Fibroblast of mammary gland (primary cell): ENCODE measurements around the gene SH3BP4.

Experiments used
- DNase-seq: peaks from one replicate; pipeline ENCODE4 v3.0.0-alpha.2; 2010; ENCODE audit warnings: low read depth
- H3K4me3 ChIP-seq: 2 replicates; pipeline ENCODE4 v1.5.1; 2011; ENCODE audit warnings: low read depth, mild to moderate bottlenecking, low read length, moderate library complexity; ENCODE audit not compliant: control insufficient read depth
- TF ChIP-seq, protein P1 (sequence below): conservative IDR thresholded peaks from 2 replicates; pipeline ENCODE4 v1.5.1; 2011; ENCODE audit warnings: low read depth, low read length, inconsistent platforms; ENCODE audit not compliant: control insufficient read depth, insufficient read depth

The SH3BP4 gene

DNA sequence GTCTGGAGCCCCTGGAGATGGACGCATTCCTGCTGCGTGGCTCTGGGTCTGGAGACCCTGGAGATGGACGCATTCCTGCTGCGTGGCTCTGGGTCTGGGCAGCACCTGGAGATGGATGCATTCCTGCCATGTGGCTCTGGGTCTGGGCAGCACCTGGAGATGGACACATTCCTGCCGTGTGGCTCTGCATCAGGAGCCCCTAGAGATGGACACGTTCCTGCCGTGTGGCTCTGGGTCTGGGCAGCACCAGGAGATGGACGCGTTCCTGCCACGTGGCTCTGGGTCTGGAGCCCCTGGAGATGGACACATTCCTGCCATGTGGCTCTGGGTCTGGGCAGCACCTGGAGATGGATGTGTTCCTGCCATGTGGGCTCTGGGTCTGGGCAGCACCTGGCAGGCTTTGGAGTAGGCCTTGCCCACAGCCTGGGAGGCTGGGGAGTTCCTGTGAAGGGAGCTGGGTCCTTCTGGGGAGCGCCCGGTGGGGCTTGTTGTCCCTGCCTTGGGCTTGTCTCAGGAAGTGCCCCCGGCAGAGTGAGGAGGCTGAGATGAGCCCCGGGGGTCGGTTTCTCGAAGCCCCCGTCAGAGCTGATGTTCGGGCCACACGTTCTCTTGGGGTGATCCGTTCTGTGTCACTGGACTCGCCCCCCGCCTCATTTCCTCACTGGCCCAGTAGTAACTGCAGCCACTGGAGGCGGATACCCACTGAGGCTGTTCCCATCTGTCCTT, 41.0 kb downstream of the SH3BP4 start:
- no peak for DNase-seq
- TF ChIP-seq, protein P1, sequence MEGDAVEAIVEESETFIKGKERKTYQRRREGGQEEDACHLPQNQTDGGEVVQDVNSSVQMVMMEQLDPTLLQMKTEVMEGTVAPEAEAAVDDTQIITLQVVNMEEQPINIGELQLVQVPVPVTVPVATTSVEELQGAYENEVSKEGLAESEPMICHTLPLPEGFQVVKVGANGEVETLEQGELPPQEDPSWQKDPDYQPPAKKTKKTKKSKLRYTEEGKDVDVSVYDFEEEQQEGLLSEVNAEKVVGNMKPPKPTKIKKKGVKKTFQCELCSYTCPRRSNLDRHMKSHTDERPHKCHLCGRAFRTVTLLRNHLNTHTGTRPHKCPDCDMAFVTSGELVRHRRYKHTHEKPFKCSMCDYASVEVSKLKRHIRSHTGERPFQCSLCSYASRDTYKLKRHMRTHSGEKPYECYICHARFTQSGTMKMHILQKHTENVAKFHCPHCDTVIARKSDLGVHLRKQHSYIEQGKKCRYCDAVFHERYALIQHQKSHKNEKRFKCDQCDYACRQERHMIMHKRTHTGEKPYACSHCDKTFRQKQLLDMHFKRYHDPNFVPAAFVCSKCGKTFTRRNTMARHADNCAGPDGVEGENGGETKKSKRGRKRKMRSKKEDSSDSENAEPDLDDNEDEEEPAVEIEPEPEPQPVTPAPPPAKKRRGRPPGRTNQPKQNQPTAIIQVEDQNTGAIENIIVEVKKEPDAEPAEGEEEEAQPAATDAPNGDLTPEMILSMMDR = no peak
- H3K4me3 ChIP-seq = no peak overlapping the region

DNA sequence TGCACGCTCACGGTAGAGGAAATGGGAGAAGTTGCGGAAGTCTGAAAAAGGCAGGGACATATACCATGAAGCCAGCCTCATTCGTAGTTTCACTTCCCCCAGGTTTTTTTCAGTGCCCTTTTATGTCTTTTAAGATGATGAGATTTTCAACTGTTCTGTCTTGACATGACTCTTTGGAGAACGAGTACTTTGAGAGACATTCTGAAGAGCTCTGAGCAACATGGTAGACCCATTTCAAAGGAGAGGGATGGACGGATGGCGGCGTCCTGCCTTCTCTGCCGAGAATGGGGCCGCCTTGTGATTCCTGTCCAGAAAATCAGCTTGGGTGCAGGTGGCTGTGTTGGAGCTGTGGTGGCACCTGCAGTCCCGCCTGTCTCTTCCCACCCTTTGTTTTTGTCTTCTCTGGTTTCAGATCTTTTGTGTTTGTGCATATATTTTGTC, 41.7 kb downstream of the SH3BP4 start:
- TF ChIP-seq, protein P1 = no peak
- no peak overlapping the region for H3K4me3 ChIP-seq
- no peak for DNase-seq

DNA sequence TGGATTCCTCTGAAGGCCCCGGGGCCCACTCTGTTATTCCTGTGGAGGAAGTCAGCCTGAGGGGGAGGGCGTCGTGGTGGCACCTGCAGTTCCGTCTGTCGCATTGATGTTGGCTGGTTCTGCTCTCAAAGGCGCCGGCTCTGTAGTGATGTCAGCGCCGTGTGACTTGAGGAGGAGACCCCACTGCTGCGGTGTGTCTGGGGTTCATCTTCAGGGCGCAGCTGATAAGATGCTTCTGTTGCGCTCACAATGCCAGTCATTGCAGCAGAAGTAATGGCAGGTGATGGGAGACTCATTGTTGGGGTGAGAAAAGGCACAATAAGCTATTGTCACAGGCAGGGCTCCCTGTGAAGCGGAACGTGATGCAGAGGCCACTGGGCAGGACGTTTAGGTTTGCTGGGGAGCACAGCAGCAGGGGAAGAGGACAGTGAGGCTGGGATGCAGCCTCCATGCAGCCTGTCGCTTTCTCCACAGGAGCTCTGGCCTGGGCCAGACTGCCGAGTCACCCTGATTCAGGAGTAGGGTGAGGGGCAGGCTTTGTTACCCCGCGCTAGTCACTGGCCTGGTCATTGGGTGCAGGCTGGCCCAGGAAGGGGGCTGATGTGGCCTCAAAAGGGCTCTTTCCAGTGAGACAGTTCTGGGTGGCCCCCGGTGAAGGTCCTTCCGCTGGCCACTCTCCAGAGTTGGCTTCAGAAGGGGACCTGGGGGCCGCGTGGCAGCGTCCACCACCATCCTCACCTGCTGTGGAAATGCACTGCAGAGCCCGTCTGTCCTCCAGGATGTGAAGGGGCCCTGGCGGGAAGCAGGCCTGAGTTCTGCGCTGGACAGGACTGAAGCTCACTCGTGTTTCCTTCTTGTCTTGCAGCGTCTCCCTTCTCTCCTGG, 42.9 kb downstream of the SH3BP4 start:
- H3K4me3 ChIP-seq = no peak overlapping the region
- TF ChIP-seq, protein P1 = no peak
- DNase-seq = no peak

DNA sequence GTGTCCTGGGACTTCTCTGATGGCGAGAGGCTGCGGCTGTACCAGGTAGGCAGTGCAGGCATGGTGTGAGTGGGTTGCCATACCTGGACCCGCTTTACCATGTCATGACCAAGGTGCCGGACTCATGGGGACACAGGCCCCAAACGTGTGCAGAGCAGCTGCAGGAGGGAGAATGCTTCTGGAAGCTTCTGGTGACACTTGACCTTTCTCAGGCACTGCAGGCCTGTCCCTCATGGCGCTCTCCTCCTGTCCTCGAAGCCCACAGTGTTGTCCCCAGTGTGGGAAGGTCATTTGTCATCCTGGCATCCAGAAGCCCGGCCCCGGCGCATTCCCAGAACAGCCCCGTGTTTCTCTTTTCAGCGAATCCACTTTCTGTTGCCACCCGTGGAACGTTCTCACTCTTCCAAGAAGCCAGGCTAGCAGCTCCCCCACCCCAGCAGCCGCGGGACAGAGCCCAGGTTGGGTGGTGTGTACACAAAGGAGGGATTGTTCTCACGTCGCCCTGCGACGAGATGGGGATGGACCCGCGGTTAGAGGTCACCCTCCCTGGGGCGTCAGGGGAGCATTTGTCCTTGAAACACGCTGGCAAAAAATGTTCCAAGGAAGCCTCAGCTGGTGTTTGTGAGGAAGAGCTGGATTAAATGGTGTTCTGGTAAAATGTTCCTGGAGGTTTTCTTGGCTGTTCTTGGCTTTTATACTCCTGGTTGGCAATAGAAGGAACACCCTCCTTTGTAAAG, 43.7 kb downstream of the SH3BP4 start:
- TF ChIP-seq, protein P1 = no peak
- H3K4me3 ChIP-seq = no peak overlapping the region
- DNase-seq = no peak

DNA sequence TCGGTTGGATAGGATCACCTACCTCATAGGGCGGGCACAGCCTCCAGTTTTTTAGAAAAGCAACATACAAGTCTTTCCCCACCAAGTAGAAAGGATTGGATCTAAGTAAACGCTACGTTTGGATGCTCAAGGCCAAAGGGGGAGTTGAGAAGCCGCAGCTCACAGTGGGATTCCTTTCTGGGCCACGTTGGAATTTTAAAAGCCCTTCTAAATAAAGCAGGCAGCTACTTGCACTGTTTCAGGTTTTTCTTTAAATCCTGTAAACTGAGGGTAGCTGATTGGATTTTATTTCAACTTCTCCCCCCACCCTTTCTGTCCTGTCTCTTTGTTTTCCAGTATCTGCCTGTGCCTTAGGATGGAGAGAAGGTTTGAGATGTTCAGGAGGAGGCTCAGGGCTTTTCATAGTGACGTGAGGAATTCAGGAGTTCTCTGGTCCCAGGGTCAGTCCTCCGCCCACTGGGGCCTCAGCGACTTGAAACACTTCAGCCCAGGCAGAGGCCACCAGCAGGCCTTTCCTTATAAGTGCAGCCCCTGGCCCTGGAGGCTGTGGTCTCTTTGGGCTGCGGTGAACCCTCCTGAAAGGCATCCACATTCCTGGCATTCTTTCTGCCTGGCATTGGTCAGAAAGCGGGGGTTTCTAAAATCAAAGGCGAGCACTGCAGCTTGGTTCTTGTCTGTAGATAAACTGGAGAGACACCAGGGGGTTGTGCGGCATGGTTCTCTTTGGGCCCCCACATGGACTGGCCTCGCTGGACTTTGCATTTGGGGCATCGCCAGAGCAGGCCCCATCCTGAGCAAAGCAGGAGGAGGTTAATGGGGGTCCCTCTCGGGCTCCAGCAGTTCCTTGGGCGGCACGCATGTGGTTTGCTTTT, 44.5 kb downstream of the SH3BP4 start:
- TF ChIP-seq, protein P1 = no peak
- no peak for DNase-seq
- no peak overlapping the region for H3K4me3 ChIP-seq

DNA sequence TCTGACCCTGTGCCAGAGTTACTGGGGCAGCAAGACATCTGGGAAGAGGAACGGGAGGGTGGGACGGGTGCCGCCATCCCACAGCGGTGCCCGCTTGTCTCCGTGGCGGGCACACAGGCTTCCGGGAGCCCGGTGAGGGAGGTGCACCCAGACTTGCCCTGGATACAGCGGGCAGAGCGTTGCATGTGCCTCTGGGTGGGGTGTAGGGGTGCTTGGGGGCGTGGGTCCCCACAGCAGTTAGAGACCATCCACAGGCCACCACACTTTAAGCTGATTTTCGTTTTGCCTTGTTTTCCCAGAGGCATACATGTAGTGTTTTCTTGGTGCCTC, 45.1 kb downstream of the SH3BP4 start:
- no peak overlapping the region for H3K4me3 ChIP-seq
- TF ChIP-seq, protein P1 = no peak
- DNase-seq = no peak
